ENCODE measurements around the gene RAB8B.

The RAB8B gene

GRCh38 chr15:63308491-63308890 lies 119.1 kb downstream of the RAB8B start:
- Histone ChIP-seq H3K9me3 (ENCODE audit: severe bottlenecking) (no peaks in the 10 kb centered on the region), H3K27ac (ENCODE audit: poor library complexity, severe bottlenecking) (no peak overlapping the region), H3K4me1 (ENCODE audit: insufficient read depth, poor library complexity, severe bottlenecking) (no peaks in the 10 kb centered on the region), H3K36me3 (ENCODE audit: low read depth) (no peaks in the 10 kb centered on the region), H3K4me3 (ENCODE audit: severe bottlenecking) (no peak overlapping the region), H3K27me3 (ENCODE audit: insufficient read depth, poor library complexity, severe bottlenecking) (no peaks in the 10 kb centered on the region)
- DNase-seq (ENCODE audit: low spot score) (no peak), ATAC-seq (ENCODE audit: low read depth) (no peak)
- no peak for TF ChIP-seq CTCF (IDR thresholded peaks at IDR 0.05; ENCODE audit: poor library complexity, severe bottlenecking)

- Histone ChIP-seq H3K4me1 (ENCODE audit: insufficient read depth, poor library complexity, severe bottlenecking) (no peaks in the 10 kb centered on the region), H3K27me3 (ENCODE audit: insufficient read depth, poor library complexity, severe bottlenecking) (no peaks in the 10 kb centered on the region), H3K9me3 (ENCODE audit: severe bottlenecking) (no peaks in the 10 kb centered on the region), H3K4me3 (ENCODE audit: severe bottlenecking) (no peak overlapping the region), H3K27ac (ENCODE audit: poor library complexity, severe bottlenecking) (no peak overlapping the region), H3K36me3 (ENCODE audit: low read depth) (no peaks in the 10 kb centered on the region)
- TF ChIP-seq CTCF (IDR thresholded peaks at IDR 0.05; ENCODE audit: poor library complexity, severe bottlenecking): no peak
- DNase-seq (ENCODE audit: low spot score) (no peak), ATAC-seq (ENCODE audit: low read depth) (peak; percentile 58; the same call in 1 of the 3 replicates)
Measured at GRCh38 chr15:63308947-63309346, 119.5 kb downstream of the RAB8B start.

- Histone ChIP-seq H3K27me3 (ENCODE audit: insufficient read depth, poor library complexity, severe bottlenecking) (no peaks in the 10 kb centered on the region), H3K4me1 (ENCODE audit: insufficient read depth, poor library complexity, severe bottlenecking) (no peaks in the 10 kb centered on the region), H3K27ac (ENCODE audit: poor library complexity, severe bottlenecking) (no peak overlapping the region), H3K9me3 (ENCODE audit: severe bottlenecking) (no peaks in the 10 kb centered on the region), H3K36me3 (ENCODE audit: low read depth) (no peaks in the 10 kb centered on the region), H3K4me3 (ENCODE audit: severe bottlenecking) (no peak overlapping the region)
- no peak for TF ChIP-seq CTCF (IDR thresholded peaks at IDR 0.05; ENCODE audit: poor library complexity, severe bottlenecking)
- DNase-seq (ENCODE audit: low spot score) (no peak), ATAC-seq (ENCODE audit: low read depth) (no peak)
Measured at GRCh38 chr15:63310646-63311045, 121.2 kb downstream of the RAB8B start.

GRCh38 chr15:63312286-63312685 lies 122.9 kb downstream of the RAB8B start:
- H3K9me3 ChIP-seq (ENCODE audit: severe bottlenecking): no peaks in the 10 kb centered on the region
- no peak overlapping the region for H3K27ac ChIP-seq (ENCODE audit: poor library complexity, severe bottlenecking)
- DNase-seq (ENCODE audit: low spot score) (no peak), ATAC-seq (ENCODE audit: low read depth) (no peak)
- no peak for TF ChIP-seq CTCF (IDR thresholded peaks at IDR 0.05; ENCODE audit: poor library complexity, severe bottlenecking)
- no peaks in the 10 kb centered on the region for H3K4me1 ChIP-seq (ENCODE audit: insufficient read depth, poor library complexity, severe bottlenecking)
- no peaks in the 10 kb centered on the region for H3K36me3 ChIP-seq (ENCODE audit: low read depth)
- H3K4me3 ChIP-seq (ENCODE audit: severe bottlenecking): no peak overlapping the region
- H3K27me3 ChIP-seq (ENCODE audit: insufficient read depth, poor library complexity, severe bottlenecking): no peaks in the 10 kb centered on the region

GRCh38 chr15:63313825-63314224 lies 124.4 kb downstream of the RAB8B start:
- Histone ChIP-seq H3K27me3 (ENCODE audit: insufficient read depth, poor library complexity, severe bottlenecking) (no peaks in the 10 kb centered on the region), H3K36me3 (ENCODE audit: low read depth) (no peaks in the 10 kb centered on the region), H3K4me3 (ENCODE audit: severe bottlenecking) (no peak overlapping the region), H3K9me3 (ENCODE audit: severe bottlenecking) (no peaks in the 10 kb centered on the region), H3K4me1 (ENCODE audit: insufficient read depth, poor library complexity, severe bottlenecking) (no peaks in the 10 kb centered on the region), H3K27ac (ENCODE audit: poor library complexity, severe bottlenecking) (no peak overlapping the region)
- ATAC-seq (ENCODE audit: low read depth) (no peak), DNase-seq (ENCODE audit: low spot score) (no peak)
- no peak for TF ChIP-seq CTCF (IDR thresholded peaks at IDR 0.05; ENCODE audit: poor library complexity, severe bottlenecking)

Data from RWPE2 (cell line).